H1 (cell line): ENCODE results near the gene CORO1C. TPM values are rescaled to one million over a fixed set of nuclear protein-coding genes. Genes with fewer than 3 reads are reported as not detected.

Experiments
- POLR2AphosphoS5 ChIP-seq: IDR thresholded peaks from 2 replicates; pipeline ENCODE4 v1.6.1; 2011; ENCODE audit warnings: low read depth, low read length
- RAD21 ChIP-seq, 2 experiments: IDR thresholded peaks in 1 of 2; conservative IDR thresholded peaks in 1 of 2; 2 replicates each; pipeline ENCODE4 v1.6.1; 2011; ENCODE audit warnings: low read depth in 2 of 2, low read length in 2 of 2, improper control_type of control experiment in 1 of 2, inconsistent platforms in 1 of 2, mild to moderate bottlenecking in 1 of 2, moderate library complexity in 1 of 2
- SUZ12 ChIP-seq: fragments of 200-600 bp; sonication (generic); IDR thresholded peaks from 2 replicates; pipeline ENCODE4 v1.6.1; 2012; ENCODE audit warnings: mild to moderate bottlenecking, inconsistent platforms, low read length, moderate library complexity, mixed read lengths
- polyA plus RNA-seq, 7 experiments: library from polyadenylated mRNA; depleted of rRNA in 3 of 7; stranded (reverse) in 5 of 7; unstranded in 2 of 7; fragments of >200 nt in 5 of 7; fragments of 200-250 nt in 2 of 7; gene quantifications; 1 replicate in 5 of 7; 2 replicates in 1 of 7; 4 replicates in 1 of 7; pipeline versions ENCODE4 v1.2.1 to v1.2.3, GENCODE V29; 2011 to 2013; ENCODE audit warnings: missing spikeins in 2 of 7, mixed read lengths in 2 of 7
- total RNA-seq: library from RNA; stranded (reverse); fragmentation: NEBNext Ultra II Directional; extraction: Animal tissue kit (Norgen Biotek cat#: 25700); gene quantifications from 2 replicates; pipeline ENCODE4 v1.2.1, GENCODE V29; 2021

The CORO1C gene
- total and polyA plus RNA-seq, 2 of the 8 experiments (the other 6 are each of a cell fraction or from before 2014, with no cell fraction given) = 72.7 to 120 TPM

DNA sequence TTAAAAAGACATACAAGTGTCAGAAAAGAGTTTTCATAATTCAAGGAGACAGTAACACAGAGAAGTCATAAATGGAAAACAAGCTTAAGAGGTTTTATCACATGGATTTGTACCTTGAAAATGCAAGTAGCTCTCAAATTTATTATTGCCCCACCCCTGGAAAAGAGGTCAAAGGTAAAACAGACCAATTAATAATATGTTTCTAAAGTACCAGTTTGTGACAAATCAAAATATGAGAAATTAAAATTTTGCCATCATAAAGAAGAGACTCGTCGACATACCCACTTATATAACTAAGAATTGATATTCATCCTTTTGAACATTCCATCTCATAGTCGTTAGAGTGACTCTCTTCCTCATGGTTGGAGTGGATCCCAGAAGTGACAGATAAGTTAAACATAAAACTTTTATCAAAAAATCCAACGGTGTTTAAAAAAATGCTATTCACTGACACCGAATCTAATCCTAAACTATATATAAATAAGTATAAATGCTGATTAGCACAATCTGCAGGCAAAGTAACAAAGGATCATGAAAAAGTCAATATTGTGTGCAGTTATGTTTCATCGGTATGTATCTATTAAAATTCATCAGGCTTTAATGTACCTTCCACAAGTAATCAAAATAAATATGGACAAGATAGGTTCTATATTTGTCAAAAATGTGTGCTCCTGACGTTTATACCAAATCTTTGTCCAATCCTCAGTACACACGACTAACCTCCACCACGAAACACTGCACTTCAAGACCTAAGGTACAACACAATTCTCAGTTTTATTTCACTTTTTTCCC lies 2.3 kb downstream of the CORO1C start (continued):
- no peak for TF ChIP-seq SUZ12
- no peak for TF ChIP-seq POLR2AphosphoS5
- TF ChIP-seq RAD21 (IDR thresholded peaks at IDR 0.05 in 1 of 2, conservative IDR thresholded peaks at IDR 0.05 in 1 of 2; ENCODE audit: low read depth in 2 of 2, low read length in 2 of 2) = no peak
